ENCODE data around the gene CDHR1. TPM values are rescaled to one million over a fixed set of nuclear protein-coding genes. Genes with fewer than 3 reads are reported as not detected.
"Not testable (repeated sequence)": the region's sequence is repeated elsewhere in the genome, so short reads cannot be mapped to it uniquely, and the experiment has no call there.

Gene CDHR1
- total RNA-seq, 4 donors from 2014 or later = 0.16 to 0.24 TPM; not detected in 2

DNA sequence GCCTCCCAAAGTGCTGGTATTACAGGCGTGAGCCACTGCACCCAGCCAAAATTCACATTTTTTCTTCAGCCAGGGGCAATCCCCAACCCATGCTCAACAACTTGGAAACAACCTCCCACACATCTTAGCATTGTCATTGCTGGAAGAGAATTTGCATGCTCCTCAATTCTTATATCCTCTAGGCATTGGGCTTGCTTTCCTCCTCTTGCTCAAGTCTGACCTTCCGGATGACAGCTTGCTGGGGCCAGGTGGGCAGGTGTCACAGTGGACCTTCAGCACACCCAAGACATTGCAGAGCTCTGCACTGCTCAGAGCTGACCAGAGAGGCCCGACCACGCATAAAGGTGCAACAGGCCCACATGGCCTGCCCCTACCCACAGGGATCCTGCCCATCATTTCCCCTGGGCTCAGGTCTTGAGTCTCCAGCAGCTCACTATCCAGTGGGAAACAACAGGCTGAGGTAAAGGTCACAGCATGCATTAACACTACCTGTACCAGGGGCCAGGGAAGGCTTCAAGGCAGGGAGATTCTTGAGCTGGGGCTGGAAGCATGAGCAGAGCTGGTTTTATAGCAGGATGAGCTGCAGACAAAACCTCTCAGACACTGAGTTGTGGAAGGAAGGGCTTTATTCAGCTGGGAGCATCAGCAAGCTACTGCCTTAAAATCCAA lies 27.6 kb upstream of the CDHR1 start:
- ATAC-seq (ENCODE audit: low FRiP score) (no peak), DNase-seq (ENCODE audit: low spot score) (no peak)
- TF ChIP-seq, protein P1, sequence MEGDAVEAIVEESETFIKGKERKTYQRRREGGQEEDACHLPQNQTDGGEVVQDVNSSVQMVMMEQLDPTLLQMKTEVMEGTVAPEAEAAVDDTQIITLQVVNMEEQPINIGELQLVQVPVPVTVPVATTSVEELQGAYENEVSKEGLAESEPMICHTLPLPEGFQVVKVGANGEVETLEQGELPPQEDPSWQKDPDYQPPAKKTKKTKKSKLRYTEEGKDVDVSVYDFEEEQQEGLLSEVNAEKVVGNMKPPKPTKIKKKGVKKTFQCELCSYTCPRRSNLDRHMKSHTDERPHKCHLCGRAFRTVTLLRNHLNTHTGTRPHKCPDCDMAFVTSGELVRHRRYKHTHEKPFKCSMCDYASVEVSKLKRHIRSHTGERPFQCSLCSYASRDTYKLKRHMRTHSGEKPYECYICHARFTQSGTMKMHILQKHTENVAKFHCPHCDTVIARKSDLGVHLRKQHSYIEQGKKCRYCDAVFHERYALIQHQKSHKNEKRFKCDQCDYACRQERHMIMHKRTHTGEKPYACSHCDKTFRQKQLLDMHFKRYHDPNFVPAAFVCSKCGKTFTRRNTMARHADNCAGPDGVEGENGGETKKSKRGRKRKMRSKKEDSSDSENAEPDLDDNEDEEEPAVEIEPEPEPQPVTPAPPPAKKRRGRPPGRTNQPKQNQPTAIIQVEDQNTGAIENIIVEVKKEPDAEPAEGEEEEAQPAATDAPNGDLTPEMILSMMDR (IDR thresholded peaks at IDR 0.05) = no peak

DNA sequence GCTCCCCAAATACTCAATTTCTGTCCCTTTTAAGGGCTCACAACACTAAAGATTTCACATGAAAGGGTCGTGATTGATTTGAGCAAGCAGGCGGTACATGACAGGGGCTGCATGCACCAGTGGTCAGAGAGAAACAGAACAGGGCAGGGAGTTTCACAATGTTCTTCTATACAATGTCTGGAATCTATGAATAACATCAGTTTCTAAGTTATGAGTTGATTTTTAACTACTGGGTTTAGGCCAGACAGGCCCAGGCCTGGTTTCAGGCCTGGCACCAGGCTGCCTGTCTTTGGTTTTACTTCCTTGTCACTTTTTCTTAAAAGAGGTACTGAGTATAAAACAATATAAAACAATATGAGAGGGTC lies 27.1 kb upstream of the CDHR1 start:
- not testable (repeated sequence) for ATAC-seq (ENCODE audit: low FRiP score); DNase-seq (ENCODE audit: low spot score)

DNA sequence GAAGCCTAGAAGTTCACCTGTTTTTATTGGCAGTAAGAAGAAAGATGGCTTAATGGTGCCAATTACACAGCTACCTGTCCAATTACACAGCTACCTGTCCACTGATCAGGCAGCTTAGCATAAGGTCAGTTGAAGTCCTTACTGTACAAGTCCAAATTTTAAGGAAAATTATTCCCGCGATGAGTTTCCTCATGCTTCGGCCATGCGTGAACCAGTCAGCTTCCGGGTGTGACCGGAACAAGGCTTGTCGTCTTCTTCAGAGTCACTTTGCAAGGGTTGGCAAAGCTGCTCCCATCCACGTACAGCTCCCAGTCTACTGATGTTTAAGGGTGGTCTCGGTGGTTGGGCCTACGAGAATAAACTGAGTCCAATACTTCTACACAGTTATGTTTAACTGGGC lies 26.0 kb upstream of the CDHR1 start:
- not testable (repeated sequence) for ATAC-seq (ENCODE audit: low FRiP score); DNase-seq (ENCODE audit: low spot score)

DNA sequence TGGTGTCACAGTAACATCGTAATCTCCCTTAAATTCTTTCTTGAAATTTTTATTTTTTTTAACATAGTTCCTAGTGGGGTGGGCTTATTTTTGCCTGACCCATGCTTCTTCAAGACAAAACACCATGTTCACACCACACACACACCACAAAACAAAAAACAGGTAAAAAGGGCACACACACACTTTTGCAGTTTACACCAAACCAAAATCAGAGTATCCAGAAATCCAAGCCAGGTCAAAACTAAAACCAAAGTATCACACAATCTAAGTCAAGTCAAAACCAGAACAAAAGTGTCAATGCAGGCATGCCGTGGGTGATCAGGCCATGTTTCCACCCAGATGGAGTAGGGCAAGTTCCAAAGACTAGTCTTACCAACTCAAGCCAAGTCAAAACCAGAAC lies 23.1 kb upstream of the CDHR1 start:
- not testable (repeated sequence) for DNase-seq (ENCODE audit: low spot score); ATAC-seq (ENCODE audit: low FRiP score)

DNA sequence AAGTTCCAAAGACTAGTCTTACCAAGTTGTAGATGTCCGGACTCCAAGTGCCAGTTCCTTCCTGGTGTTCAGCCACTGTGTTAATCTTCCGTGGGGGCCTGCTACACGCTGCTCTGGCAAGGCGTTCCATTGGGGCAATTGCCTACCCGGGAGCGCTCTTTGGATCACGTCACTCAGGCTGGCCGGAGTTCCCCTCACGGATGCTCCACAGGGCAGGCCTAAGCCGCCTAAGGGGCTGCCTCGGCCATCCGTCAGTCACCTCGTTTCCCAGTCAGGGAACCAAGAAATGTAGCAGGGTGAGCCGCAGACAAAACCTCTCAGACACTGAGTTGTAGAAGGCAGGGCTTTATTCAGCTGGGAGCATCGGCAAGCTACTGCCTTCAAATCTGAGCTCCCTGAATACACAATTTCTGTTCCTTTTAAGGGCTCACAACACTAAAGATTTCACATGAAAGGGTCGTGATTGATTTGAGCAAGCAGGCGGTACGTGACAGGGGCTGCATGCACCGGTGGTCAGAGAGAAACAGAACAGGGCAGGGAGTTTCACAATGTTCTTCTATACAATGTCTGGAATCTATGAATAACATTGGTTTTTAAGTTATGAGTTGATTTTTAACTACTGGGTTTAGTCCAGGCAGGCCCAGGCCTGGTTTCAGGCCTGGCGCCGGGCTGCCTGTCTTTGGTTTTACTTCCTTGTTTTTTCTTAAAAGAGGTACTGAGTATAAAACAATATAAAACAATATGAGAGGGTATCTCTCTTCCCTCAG lies 22.5 kb upstream of the CDHR1 start:
- DNase-seq (ENCODE audit: low spot score); ATAC-seq (ENCODE audit: low FRiP score): not testable (repeated sequence)

DNA sequence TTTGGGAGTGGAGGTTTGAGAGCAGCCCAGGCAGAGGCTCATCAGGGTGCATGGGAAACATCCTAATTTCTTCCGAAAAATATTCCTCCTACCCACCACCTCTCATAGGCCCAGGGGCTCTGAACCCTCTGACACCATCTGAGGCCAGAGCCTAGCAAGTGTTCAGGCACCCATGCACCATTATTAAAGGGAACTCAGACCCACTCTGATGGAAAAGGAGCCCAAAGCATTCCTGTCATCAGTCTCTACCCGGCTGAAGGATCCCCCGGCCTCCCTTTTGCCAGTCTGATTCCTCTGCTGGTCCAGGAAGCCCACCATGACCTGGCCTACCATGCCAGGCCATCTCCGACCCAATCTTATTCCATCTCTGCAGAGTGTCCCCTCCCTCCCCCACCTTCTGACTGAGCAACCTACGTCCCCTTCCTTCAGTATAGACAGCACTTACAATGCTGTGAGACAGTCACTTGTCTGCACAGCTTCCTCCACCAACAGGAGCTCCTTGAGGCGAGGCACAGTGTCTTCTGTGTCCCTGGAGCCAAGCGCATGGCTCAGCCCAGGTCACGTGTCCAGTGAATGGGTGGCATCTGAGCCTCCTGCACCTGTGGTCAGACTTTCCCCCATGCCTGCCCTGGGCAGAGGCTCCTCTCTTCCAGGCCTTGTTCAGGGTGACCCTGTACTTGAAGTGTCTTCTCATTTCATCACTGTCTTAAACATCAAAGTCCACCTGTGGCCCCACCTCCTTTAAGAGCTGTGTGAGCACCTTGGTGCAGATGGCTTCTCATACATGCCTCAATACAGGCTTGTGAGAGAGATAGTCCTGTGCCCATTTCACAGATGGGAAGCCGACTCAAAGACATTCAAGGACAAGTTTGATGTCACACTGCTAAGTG lies 21.6 kb upstream of the CDHR1 start:
- DNase-seq (ENCODE audit: low spot score) (no peak), ATAC-seq (ENCODE audit: low FRiP score) (no peak)
- TF ChIP-seq, protein P1 (IDR thresholded peaks at IDR 0.05) = no peak

DNA sequence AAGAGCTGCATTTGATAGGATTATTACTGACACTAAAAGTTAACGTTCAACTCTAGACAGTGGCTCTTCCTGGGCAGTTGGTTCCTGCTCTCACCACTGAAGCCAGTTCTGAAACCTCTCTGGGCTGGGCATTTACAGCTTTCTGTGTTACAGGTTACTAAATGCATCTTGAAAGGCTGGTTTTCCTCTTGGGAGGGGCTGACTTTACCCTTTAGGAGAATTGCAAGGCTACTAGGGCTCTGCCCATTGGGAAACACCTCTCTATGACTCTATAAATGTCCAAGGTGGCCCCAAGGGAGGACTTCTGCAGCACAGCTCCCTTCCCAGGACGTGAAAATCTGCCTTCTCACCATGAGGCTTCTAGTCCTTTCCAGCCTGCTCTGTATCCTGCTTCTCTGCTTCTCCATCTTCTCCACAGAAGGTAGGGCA lies 20.8 kb upstream of the CDHR1 start, which contains the start of gene GPR15LG:
GPR15LG (plus strand) TSS at position 301 of the 429 bp plus-strand sequence; CDS start at position 352, 51 bp downstream.
- DNase-seq (ENCODE audit: low spot score) (no peak), ATAC-seq (ENCODE audit: low FRiP score) (no peak)
- TF ChIP-seq, protein P1 (IDR thresholded peaks at IDR 0.05) = no peak

DNA sequence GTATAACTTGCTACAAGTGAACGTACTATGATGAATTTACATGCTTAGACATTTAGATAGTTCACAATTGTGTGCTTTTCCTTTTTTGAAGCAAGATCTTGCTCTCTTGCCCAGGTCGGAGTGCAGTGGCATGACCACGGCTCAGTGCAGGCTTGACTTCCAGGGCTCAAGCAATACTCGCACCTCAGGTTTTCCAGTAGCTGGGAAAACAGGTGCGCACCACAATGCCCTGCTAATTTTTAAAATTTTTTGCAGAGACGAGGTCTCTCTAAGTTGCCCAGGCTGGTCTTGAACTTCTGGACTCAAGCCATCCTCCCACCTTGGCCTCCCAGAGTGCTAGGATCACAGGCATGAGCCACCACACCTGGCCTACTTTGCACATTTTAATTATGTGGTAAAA lies 18.9 kb upstream of the CDHR1 start:
- no peak for ATAC-seq (ENCODE audit: low FRiP score)
- no peak for DNase-seq (ENCODE audit: low spot score)

More for the DNA sequence above, 18.9 kb upstream of the CDHR1 start:
- TF ChIP-seq, protein P1 (IDR thresholded peaks at IDR 0.05) = no peak

Data from omental fat pad (tissue), 4 donors.